DND-41 (cell line): Measurements from ENCODE around the gene EPB41L4A.

Experiments
- CTCF ChIP-seq: IDR thresholded peaks from 2 replicates; pipeline ENCODE4 v1.5.1; 2012; ENCODE audit warnings: borderline replicate concordance, low read length, moderate library complexity, mild to moderate bottlenecking; ENCODE audit not compliant: poor library complexity, severe bottlenecking; ENCODE audit errors: extremely low read depth
- EZH2 ChIP-seq: IDR thresholded peaks from 3 replicates; pipeline ENCODE4 v1.6.1; 2012; ENCODE audit warnings: borderline replicate concordance, low read depth, mild to moderate bottlenecking, moderate library complexity, low read length, inconsistent platforms; ENCODE audit not compliant: severe bottlenecking

DNA sequence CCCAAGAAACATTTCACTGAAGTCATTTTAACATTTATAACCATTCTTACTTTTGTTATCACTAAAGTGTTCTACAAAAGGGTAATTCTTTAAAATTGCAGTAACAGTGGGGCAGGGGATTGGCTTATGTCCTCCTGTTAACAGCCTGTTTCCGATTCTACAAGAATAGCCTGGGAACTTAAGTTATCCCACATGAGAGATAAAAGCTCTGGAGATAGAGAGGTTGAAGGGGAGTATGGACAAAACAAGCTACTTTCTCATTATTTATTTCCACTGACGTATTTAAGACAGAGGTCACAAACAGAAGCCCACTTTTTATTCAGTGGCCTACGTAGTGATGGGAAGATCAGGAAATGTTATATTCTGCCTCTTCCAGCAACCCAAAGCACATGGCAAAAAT, 98.7 kb downstream of the EPB41L4A start:
- no peak for TF ChIP-seq CTCF
- no peak for TF ChIP-seq EZH2
